Measurements from ENCODE around the gene NFS1.
A peak's percentile ranks its signal among the peaks of the same experiment; 100 is the strongest.

The NFS1 gene

GRCh38 chr20:35650632-35651031, 48.5 kb downstream of the NFS1 start:
- Histone ChIP-seq H3K27ac (replicated peaks) (no peak overlapping the region), H3K27me3 (ENCODE audit: insufficient read depth, poor library complexity, severe bottlenecking) (no peaks in the 10 kb centered on the region), H3K4me3 (replicated peaks; ENCODE audit: insufficient read depth, low read length) (no peak overlapping the region)
- TF ChIP-seq, protein P1, sequence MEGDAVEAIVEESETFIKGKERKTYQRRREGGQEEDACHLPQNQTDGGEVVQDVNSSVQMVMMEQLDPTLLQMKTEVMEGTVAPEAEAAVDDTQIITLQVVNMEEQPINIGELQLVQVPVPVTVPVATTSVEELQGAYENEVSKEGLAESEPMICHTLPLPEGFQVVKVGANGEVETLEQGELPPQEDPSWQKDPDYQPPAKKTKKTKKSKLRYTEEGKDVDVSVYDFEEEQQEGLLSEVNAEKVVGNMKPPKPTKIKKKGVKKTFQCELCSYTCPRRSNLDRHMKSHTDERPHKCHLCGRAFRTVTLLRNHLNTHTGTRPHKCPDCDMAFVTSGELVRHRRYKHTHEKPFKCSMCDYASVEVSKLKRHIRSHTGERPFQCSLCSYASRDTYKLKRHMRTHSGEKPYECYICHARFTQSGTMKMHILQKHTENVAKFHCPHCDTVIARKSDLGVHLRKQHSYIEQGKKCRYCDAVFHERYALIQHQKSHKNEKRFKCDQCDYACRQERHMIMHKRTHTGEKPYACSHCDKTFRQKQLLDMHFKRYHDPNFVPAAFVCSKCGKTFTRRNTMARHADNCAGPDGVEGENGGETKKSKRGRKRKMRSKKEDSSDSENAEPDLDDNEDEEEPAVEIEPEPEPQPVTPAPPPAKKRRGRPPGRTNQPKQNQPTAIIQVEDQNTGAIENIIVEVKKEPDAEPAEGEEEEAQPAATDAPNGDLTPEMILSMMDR (IDR thresholded peaks at IDR 0.05; ENCODE audit: insufficient read depth, low read length): no peak
- TF ChIP-seq REST (IDR thresholded peaks at IDR 0.05; ENCODE audit: insufficient replicate concordance, low read depth): no peak
- no peak for TF ChIP-seq POLR2AphosphoS5 (IDR thresholded peaks at IDR 0.05; ENCODE audit: low read depth)
- TF ChIP-seq SPI1 (IDR thresholded peaks at IDR 0.05; ENCODE audit: borderline replicate concordance, low read depth): no peak
- TF ChIP-seq GABPA (IDR thresholded peaks at IDR 0.05; ENCODE audit: low read depth): no peak
- DNase-seq (ENCODE audit: low read depth in 1 of 2, low spot score in 1 of 2): no peak

DNA sequence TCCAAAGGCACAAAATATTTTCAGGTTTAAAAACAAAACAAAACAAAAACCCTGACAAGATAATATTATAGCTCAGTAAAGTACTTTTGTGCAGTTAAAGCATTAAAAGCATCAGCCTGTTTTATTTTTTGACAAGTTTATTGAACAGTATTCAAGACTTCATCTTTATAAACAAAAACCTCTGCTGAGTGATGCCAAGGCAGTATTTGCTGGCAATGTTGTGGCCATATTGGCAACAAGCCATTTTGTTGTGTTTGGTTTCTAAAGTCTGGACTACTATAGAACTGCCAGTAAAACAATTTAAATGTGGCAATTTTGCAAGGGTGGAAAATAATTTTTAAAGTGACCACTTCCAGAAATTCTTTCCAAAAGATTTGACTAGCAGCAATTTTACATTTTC, 50.3 kb downstream of the NFS1 start:
- Histone ChIP-seq H3K4me3 (replicated peaks; ENCODE audit: insufficient read depth, low read length) (no peak overlapping the region), H3K27me3 (ENCODE audit: insufficient read depth, poor library complexity, severe bottlenecking) (no peaks in the 10 kb centered on the region), H3K27ac (replicated peaks) (no peak overlapping the region)
- TF ChIP-seq POLR2AphosphoS5 (IDR thresholded peaks at IDR 0.05; ENCODE audit: low read depth) (no peak), REST (IDR thresholded peaks at IDR 0.05; ENCODE audit: insufficient replicate concordance, low read depth) (no peak)
- DNase-seq (ENCODE audit: low read depth in 1 of 2, low spot score in 1 of 2): no peak

GRCh38 chr20:35644806-35645205, 54.3 kb downstream of the NFS1 start:
- DNase-seq (ENCODE audit: low read depth in 1 of 2, low spot score in 1 of 2): no peak
- Histone ChIP-seq H3K27ac (replicated peaks) (no peak overlapping the region), H3K4me3 (replicated peaks; ENCODE audit: insufficient read depth, low read length) (no peak overlapping the region), H3K27me3 (ENCODE audit: insufficient read depth, poor library complexity, severe bottlenecking) (no peaks in the 10 kb centered on the region)
- TF ChIP-seq, protein P1 (IDR thresholded peaks at IDR 0.05; ENCODE audit: insufficient read depth, low read length): no peak
- TF ChIP-seq SPI1 (IDR thresholded peaks at IDR 0.05; ENCODE audit: borderline replicate concordance, low read depth): no peak
- TF ChIP-seq GABPA (IDR thresholded peaks at IDR 0.05; ENCODE audit: low read depth): no peak

DNA sequence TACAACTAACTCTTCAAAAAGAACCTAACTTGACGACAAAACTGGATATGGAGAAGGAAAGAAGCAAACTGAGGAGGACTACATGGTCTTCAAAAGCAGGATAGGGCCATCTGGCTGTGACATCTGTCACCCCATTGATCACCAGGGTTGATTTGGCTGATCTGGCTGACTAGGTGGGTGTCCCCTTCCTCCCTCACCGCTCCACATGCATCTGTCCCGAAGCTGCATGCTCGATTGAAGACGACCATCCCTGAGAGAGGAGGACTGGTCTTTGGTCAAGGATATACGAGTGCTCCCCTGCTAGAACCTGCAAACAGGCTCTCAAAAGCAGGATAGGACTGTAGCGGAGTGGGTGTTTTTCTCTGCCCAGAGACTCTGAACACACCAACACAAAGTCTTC, 56.1 kb downstream of the NFS1 start:
- TF ChIP-seq, protein P1 (IDR thresholded peaks at IDR 0.05; ENCODE audit: insufficient read depth, low read length): no peak
- TF ChIP-seq POLR2AphosphoS5 (IDR thresholded peaks at IDR 0.05; ENCODE audit: low read depth): 0 out of 2 replicates have a peak, but pooled peaks have one; percentile 25
- no peak overlapping the region for H3K4me3 ChIP-seq (replicated peaks; ENCODE audit: insufficient read depth, low read length)
- H3K27me3 ChIP-seq (ENCODE audit: insufficient read depth, poor library complexity, severe bottlenecking): no peaks in the 10 kb centered on the region
- no peak for DNase-seq (ENCODE audit: low read depth in 1 of 2, low spot score in 1 of 2)
- H3K27ac ChIP-seq (replicated peaks): peak overlapping the region; percentile 67

Data from HL-60 (cell line).